OCI-LY1 (cell line): ENCODE measurements around the gene OLR1.

Experiments used
- EZH2 ChIP-seq: fragments of 200-600 bp; sonication (generic), shearing (Covaris generic); IDR thresholded peaks from 2 replicates; pipeline ENCODE4 v1.8.0; 2017; ENCODE audit warnings: borderline replicate concordance, mixed run types, mild to moderate bottlenecking, antibody characterized with exemption, low read length, moderate library complexity, mixed read lengths
- TF ChIP-seq, protein P1 (sequence below): fragments of 200-600 bp; sonication (generic), shearing (Covaris generic); IDR thresholded peaks from 2 replicates; pipeline ENCODE4 v1.5.1; 2017; ENCODE audit warnings: mild to moderate bottlenecking, antibody characterized with exemption, low read length, moderate library complexity, mixed read lengths

DNA sequence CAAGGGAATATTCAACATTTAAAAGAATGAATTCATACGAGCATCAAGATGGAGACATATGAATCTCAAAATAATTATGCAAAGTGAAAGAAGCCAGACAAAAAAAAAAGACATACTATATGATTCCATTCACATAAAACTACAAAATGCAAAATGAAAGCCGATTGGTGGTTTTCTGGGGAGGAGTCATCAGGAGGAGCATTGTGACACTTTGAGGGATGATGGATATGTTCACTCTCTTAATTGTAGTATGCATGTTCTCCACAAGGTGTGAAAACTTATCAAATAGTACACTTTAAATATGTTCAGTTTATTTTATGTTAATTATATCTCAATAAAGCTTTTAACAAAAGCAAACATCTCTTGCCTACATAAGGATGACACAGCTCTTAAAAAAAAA lies 13.5 kb downstream of the OLR1 start:
- TF ChIP-seq, protein P1, sequence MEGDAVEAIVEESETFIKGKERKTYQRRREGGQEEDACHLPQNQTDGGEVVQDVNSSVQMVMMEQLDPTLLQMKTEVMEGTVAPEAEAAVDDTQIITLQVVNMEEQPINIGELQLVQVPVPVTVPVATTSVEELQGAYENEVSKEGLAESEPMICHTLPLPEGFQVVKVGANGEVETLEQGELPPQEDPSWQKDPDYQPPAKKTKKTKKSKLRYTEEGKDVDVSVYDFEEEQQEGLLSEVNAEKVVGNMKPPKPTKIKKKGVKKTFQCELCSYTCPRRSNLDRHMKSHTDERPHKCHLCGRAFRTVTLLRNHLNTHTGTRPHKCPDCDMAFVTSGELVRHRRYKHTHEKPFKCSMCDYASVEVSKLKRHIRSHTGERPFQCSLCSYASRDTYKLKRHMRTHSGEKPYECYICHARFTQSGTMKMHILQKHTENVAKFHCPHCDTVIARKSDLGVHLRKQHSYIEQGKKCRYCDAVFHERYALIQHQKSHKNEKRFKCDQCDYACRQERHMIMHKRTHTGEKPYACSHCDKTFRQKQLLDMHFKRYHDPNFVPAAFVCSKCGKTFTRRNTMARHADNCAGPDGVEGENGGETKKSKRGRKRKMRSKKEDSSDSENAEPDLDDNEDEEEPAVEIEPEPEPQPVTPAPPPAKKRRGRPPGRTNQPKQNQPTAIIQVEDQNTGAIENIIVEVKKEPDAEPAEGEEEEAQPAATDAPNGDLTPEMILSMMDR = no peak; the same call in 1 of the 2 replicates
- no peak for TF ChIP-seq EZH2
